Esophagus muscularis mucosa (tissue), 4 donors: ENCODE data around the gene UBAC1. TPM values are rescaled to one million over a fixed set of nuclear protein-coding genes. Genes with fewer than 3 reads are reported as not detected.

ENCODE experiments used
- DNase-seq: peaks from one replicate; pipeline ENCODE4 v3.0.0-alpha.2; 2017; ENCODE audit errors: extremely low spot score
- H3K27ac ChIP-seq, 4 donors: fragments of 200-600 bp; sonication (generic); replicated peaks in 1 of 4; 1 replicate in 3 of 4; 2 replicates in 1 of 4; pipeline ENCODE4 v1.5.1; 2016 to 2019; ENCODE audit warnings: mild to moderate bottlenecking in 1 of 4
- H3K27me3 ChIP-seq, 4 donors: fragments of 200-600 bp; sonication (generic); one replicate each; pipeline versions ENCODE4 v1.5.1 to v1.6.0; 2016 to 2019
- H3K36me3 ChIP-seq, 4 donors: fragments of 200-600 bp; sonication (generic); one replicate each; pipeline ENCODE4 v1.5.1; 2016 to 2019
- H3K4me1 ChIP-seq, 4 donors: fragments of 200-600 bp; sonication (generic); one replicate each; pipeline ENCODE4 v1.5.1; 2016 to 2019
- H3K4me3 ChIP-seq, 4 donors: fragments of 200-600 bp; sonication (generic); 1 replicate in 2 of 4; 2 replicates in 2 of 4; pipeline ENCODE4 v1.5.1; 2016 to 2019; ENCODE audit warnings: mild to moderate bottlenecking in 4 of 4, moderate library complexity in 1 of 4
- H3K9me3 ChIP-seq, 4 donors: fragments of 200-600 bp; sonication (generic); 1 replicate in 3 of 4; 2 replicates in 1 of 4; pipeline ENCODE4 v1.5.1; 2016 to 2019
- EP300 ChIP-seq: sonication (generic); formaldehyde crosslinking; IDR thresholded peaks from one replicate; pipeline ENCODE4 v1.6.1; 2017; ENCODE audit warnings: antibody characterized with exemption
- POLR2A ChIP-seq: fragments of 450-650 bp; IDR thresholded peaks from one replicate; pipeline ENCODE4 v1.6.1; 2017; ENCODE audit warnings: antibody characterized with exemption, moderate library complexity, mild to moderate bottlenecking, low read depth
- POLR2AphosphoS5 ChIP-seq, 2 donors: sonication (generic); formaldehyde crosslinking; IDR thresholded peaks; one replicate each; pipeline ENCODE4 v1.6.1; 2017; ENCODE audit warnings: antibody characterized with exemption in 2 of 2
- WGBS: methylation state at CpG from one replicate; pipeline ENCODE4 v1.1.5; 2018; 5-methylcytosine and 5-hydroxymethylcytosine counted together
- intact Hi-C: fragments of 100-400 bp; cut with DNase I; formaldehyde crosslinking; loops from one replicate; pipeline ENCODE4 v1.15.1; 2023
- total RNA-seq, 4 donors: library from RNA; depleted of rRNA; stranded (reverse); fragments of >200 nt; gene quantifications; one replicate each; pipeline versions ENCODE4 v1.1.0 to v1.2.1, GENCODE V29; 2016
- TF ChIP-seq, protein P1 (sequence below), 3 experiments: fragments of 200-600 bp in 2 of 3; fragments of 450-650 bp in 1 of 3; sonication (generic) in 2 of 3; IDR thresholded peaks; one replicate each; pipeline ENCODE4 v1.5.1; 2017 to 2019; ENCODE audit warnings: antibody characterized with exemption in 3 of 3, mild to moderate bottlenecking in 2 of 3, moderate library complexity in 1 of 3

The UBAC1 gene
- total RNA-seq, result 10 to 100 TPM; 61.6 to 77.2 (median 67.3) TPM

GRCh38 chr9:135961277-135961715 lies at the start of gene UBAC1:
UBAC1 (minus strand) TSS chr9:135961373; CDS start chr9:135961162, 211 bp downstream.
- H3K9me3 ChIP-seq, result no peaks in the 10 kb centered on the region
- under 1% methylated on average over 8 of the region's 53 CpGs for WGBS
- peak within 1 kb of the TSS; percentile 93 to 95 (median 95) for H3K27ac ChIP-seq
- DNase-seq, result peak; percentile 99
- H3K4me3 ChIP-seq, result peak within 1 kb of the TSS; percentile 86 to 99 (median 96)
- intact Hi-C loops, result loop anchor here (2.0 kb wide), 1 partner anchor 54 kb away; the partner anchor contains the start of gene CAMSAP1
- TF ChIP-seq, protein P1, sequence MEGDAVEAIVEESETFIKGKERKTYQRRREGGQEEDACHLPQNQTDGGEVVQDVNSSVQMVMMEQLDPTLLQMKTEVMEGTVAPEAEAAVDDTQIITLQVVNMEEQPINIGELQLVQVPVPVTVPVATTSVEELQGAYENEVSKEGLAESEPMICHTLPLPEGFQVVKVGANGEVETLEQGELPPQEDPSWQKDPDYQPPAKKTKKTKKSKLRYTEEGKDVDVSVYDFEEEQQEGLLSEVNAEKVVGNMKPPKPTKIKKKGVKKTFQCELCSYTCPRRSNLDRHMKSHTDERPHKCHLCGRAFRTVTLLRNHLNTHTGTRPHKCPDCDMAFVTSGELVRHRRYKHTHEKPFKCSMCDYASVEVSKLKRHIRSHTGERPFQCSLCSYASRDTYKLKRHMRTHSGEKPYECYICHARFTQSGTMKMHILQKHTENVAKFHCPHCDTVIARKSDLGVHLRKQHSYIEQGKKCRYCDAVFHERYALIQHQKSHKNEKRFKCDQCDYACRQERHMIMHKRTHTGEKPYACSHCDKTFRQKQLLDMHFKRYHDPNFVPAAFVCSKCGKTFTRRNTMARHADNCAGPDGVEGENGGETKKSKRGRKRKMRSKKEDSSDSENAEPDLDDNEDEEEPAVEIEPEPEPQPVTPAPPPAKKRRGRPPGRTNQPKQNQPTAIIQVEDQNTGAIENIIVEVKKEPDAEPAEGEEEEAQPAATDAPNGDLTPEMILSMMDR (IDR thresholded peaks at IDR 0.05), result peak in 2 of 3 experiments; percentile 44 to 57
- peak in 1 of 2 donors; percentile 85 for TF ChIP-seq POLR2AphosphoS5 (IDR thresholded peaks at IDR 0.05)
- TF ChIP-seq POLR2A, result no peak
- no peak for TF ChIP-seq EP300
- no peaks in the 10 kb centered on the region for H3K27me3 ChIP-seq
- no peaks in the 10 kb centered on the region for H3K36me3 ChIP-seq
- H3K4me1 ChIP-seq, result peaks cover 27 to 48% (median 36%) of the 10 kb centered on the region in 4 donors

GRCh38 chr9:136010615-136011361 lies 49.6 kb upstream of the UBAC1 start:
- no peaks in the 10 kb centered on the region for H3K9me3 ChIP-seq
- no peak for DNase-seq
- peak overlapping the region; percentile 40 to 80 (median 72) for H3K27ac ChIP-seq
- TF ChIP-seq EP300 (no peak), POLR2AphosphoS5 (IDR thresholded peaks at IDR 0.05) (peak; percentile 49 to 50), POLR2A (no peak)
- TF ChIP-seq, protein P1 (IDR thresholded peaks at IDR 0.05), result no peak
- intact Hi-C loops, result no loop called here
- peaks cover 20 to 99% (median 68%) of the 10 kb centered on the region in 4 donors for H3K4me1 ChIP-seq
- no peak overlapping the region for H3K4me3 ChIP-seq
- 79% methylated on average over 20 of the region's 28 CpGs for WGBS
- no peaks in the 10 kb centered on the region for H3K27me3 ChIP-seq
- peaks cover 32 to 74% (median 67%) of the 10 kb centered on the region in 4 donors for H3K36me3 ChIP-seq

GRCh38 chr9:136010176-136010575 lies 49.0 kb upstream of the UBAC1 start:
- Histone ChIP-seq H3K9me3 (no peaks in the 10 kb centered on the region), H3K4me1 (peaks cover 20 to 94% (median 68%) of the 10 kb centered on the region in 4 donors), H3K4me3 (no peak overlapping the region), H3K36me3 (peaks cover 26 to 69% (median 63%) of the 10 kb centered on the region in 4 donors), H3K27me3 (no peaks in the 10 kb centered on the region), H3K27ac (peak overlapping the region; percentile 40 to 80 (median 72))
- intact Hi-C loops, result no loop called here
- DNase-seq, result no peak
- no peak for TF ChIP-seq POLR2A
- TF ChIP-seq, protein P1 (IDR thresholded peaks at IDR 0.05), result no peak
- no peak for TF ChIP-seq EP300
- 88% methylated on average over 17 of the region's 17 CpGs for WGBS

DNA sequence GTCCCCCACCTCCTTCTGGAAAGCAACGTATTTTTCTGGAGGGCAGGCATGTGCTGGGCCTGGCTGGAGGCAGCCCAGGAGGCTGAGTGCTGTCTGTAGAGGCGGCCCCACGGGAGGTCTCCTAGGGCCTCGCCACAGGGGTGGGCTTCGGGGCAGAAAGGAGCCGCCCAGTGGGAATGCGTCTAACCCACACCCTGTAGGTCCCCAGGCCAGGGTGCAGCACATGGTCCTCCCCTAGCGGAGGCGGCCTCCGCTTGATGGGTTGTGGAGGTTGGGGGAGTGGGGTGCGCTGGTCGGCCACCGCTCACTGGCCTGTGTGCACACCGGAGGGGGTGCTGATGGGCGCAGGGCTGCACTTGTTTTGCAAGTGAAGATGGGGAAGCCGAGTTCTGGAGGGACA lies 48.3 kb upstream of the UBAC1 start:
- TF ChIP-seq, protein P1 (IDR thresholded peaks at IDR 0.05), result no peak
- TF ChIP-seq POLR2AphosphoS5 (IDR thresholded peaks at IDR 0.05) (no peak), POLR2A (no peak), EP300 (no peak)
- no peaks in the 10 kb centered on the region for H3K9me3 ChIP-seq
- DNase-seq, result no peak
- H3K4me3 ChIP-seq, result no peak overlapping the region
- H3K36me3 ChIP-seq, result peaks cover 24 to 64% (median 58%) of the 10 kb centered on the region in 4 donors
- 86% methylated on average over 14 of the region's 16 CpGs for WGBS
- no peaks in the 10 kb centered on the region for H3K27me3 ChIP-seq
- intact Hi-C loops, result no loop called here
- H3K27ac ChIP-seq, result peak overlapping the region in 3 of 4 donors; percentile 64 to 80 (median 66)
- H3K4me1 ChIP-seq, result peaks cover 20 to 91% (median 72%) of the 10 kb centered on the region in 4 donors
